Adipocyte (in vitro differentiated cells): ENCODE data around the gene IL20.

ENCODE experiments used
- DNase-seq: peaks from one replicate; pipeline ENCODE4 v3.0.0-alpha.2; 2015; ENCODE audit warnings: low read depth
- H3K27me3 ChIP-seq: replicated peaks from 2 replicates; pipeline ENCODE4 v1.7.0; 2013; ENCODE audit warnings: mild to moderate bottlenecking, low read length, moderate library complexity; ENCODE audit not compliant: control insufficient read depth, insufficient read depth
- H3K36me3 ChIP-seq: 2 replicates; pipeline ENCODE4 v1.7.0; 2013; ENCODE audit warnings: low read length, mild to moderate bottlenecking, moderate library complexity; ENCODE audit not compliant: control insufficient read depth, insufficient read depth, severe bottlenecking
- H3K4me1 ChIP-seq: 2 replicates; pipeline ENCODE4 v1.7.0; 2013; ENCODE audit warnings: mild to moderate bottlenecking, low read length, moderate library complexity; ENCODE audit not compliant: control insufficient read depth, insufficient read depth
- H3K4me3 ChIP-seq: 2 replicates; pipeline ENCODE4 v1.7.0; 2013; ENCODE audit warnings: mild to moderate bottlenecking, low read length, moderate library complexity
- H3K9ac ChIP-seq: 2 replicates; pipeline ENCODE4 v1.7.0; 2013; ENCODE audit warnings: mild to moderate bottlenecking, low read length, moderate library complexity
- H3K9me3 ChIP-seq: 2 replicates; pipeline ENCODE4 v1.7.0; 2013; ENCODE audit warnings: mild to moderate bottlenecking, low read length, moderate library complexity; ENCODE audit not compliant: control insufficient read depth

The IL20 gene

DNA sequence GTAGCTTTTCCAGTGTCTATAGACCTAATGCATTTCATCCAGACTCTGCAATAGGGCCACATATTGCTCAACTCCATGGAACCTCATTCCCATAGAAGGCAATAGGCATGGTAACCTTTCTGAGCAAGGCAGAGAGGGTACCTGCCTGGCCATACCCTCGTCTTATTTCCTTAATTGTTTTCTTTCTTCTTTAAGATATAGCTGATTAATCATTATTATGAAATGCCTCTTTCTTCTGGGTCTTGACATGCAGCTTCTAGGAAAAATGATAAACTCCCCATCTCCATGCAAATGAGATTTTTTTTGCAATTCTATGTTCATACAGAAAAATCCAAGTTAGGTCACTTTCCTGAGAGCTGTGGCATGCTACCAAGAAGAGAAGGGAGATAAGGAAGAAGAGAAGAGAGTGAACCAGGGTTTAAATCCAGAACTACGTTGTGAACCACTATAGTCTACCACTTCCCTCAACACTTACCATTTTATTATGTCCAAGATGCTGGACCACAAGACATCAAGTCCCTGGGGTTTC lies 33.0 kb upstream of the IL20 start:
- H3K9me3 ChIP-seq: no peaks in the 10 kb centered on the region
- H3K27me3 ChIP-seq: peaks cover 5% of the 10 kb centered on the region
- peaks cover 8% of the 10 kb centered on the region for H3K4me1 ChIP-seq
- no peak overlapping the region for H3K9ac ChIP-seq
- no peak overlapping the region for H3K4me3 ChIP-seq
- H3K36me3 ChIP-seq: no peaks in the 10 kb centered on the region
- no peak for DNase-seq

DNA sequence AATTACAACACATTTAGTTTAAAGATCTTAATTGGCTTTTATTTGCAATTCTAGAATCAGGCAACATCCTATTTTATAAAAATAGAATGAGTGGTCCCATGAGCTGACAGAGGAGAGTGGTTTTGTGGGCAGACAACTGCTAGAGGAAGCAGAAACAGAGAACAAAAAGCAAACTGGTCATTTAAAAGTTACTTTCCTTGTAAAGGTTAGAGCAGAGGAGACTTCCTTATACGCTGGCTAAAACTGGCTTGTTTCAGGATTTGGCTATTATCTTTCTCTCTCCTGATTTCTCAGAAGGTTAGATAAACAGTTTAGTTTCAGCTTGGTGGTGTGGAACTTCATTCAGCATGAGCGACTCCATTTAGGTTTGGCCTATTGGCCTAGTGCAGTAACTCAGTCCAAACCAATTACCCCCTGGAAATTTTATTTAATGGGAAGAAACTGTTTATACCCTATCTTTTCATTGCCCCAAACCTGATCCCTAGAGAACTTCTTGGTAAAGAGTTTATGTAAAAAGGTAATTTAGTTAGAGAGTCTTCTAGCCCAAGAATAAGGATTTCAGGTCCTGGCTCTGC lies 32.2 kb upstream of the IL20 start:
- H3K9me3 ChIP-seq: no peaks in the 10 kb centered on the region
- no peak overlapping the region for H3K4me3 ChIP-seq
- peaks cover 5% of the 10 kb centered on the region for H3K27me3 ChIP-seq
- no peak overlapping the region for H3K9ac ChIP-seq
- no peak for DNase-seq
- H3K4me1 ChIP-seq: peaks cover 8% of the 10 kb centered on the region
- no peaks in the 10 kb centered on the region for H3K36me3 ChIP-seq

DNA sequence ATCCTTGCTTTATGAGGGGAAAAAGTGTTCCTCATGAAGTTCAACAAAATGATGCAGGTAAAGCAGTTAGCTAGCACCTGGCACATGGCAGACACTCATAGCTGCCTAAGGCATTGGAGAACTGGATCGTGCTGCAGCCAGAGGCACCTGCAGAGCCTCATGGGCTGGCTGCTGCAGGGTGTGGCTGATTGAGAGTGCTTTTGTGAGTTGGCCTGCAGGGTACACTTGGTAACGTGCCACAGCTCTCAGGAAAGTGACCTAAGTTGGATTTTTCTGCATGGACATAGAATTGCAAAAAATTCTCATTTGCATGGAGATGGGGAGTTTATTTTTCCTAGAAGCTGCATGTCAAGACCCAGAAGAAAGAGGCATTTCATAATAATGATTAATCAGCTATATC lies 31.6 kb upstream of the IL20 start:
- H3K36me3 ChIP-seq: no peaks in the 10 kb centered on the region
- peaks cover 8% of the 10 kb centered on the region for H3K4me1 ChIP-seq
- no peak overlapping the region for H3K9ac ChIP-seq
- H3K4me3 ChIP-seq: no peak overlapping the region
- peaks cover 5% of the 10 kb centered on the region for H3K27me3 ChIP-seq
- DNase-seq: no peak
- no peaks in the 10 kb centered on the region for H3K9me3 ChIP-seq

- DNase-seq: no peak
Observed at GRCh38 chr1:206834217-206834616, 31.2 kb upstream of the IL20 start.

DNA sequence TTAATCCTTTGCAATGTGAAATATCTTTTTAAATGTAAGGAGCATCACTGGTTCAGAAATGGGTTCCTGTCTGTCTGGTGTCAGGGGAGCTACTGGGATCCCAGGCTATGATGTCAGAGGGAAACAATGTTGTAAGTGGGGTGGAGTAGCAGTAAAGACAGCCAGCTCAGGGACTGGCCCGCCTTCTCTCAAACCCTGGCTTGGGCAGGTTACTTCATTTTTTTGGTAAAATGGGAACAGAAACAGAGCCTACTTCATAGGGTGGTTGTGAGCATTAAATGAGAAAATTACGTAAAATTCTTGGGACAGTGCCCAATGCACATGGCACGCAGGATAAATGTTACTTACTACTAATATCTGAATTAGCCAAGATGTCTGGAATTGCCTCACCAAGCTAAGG lies 30.7 kb upstream of the IL20 start:
- DNase-seq: no peak
- Histone ChIP-seq H3K36me3 (no peaks in the 10 kb centered on the region), H3K9me3 (no peaks in the 10 kb centered on the region)

More at GRCh38 chr1:206834217-206834616, 31.2 kb upstream of the IL20 start:
- Histone ChIP-seq H3K27me3 (peaks cover 5% of the 10 kb centered on the region), H3K9me3 (no peaks in the 10 kb centered on the region), H3K4me1 (peaks cover 8% of the 10 kb centered on the region), H3K4me3 (no peak overlapping the region), H3K9ac (no peak overlapping the region), H3K36me3 (no peaks in the 10 kb centered on the region)

GRCh38 chr1:206835186-206835585 lies 30.2 kb upstream of the IL20 start:
- Histone ChIP-seq H3K9me3 (no peaks in the 10 kb centered on the region), H3K4me3 (no peak overlapping the region), H3K27me3 (peaks cover 5% of the 10 kb centered on the region), H3K9ac (no peak overlapping the region), H3K4me1 (peaks cover 8% of the 10 kb centered on the region), H3K36me3 (no peaks in the 10 kb centered on the region)
- DNase-seq: no peak

More for the DNA sequence above, 30.7 kb upstream of the IL20 start:
- Histone ChIP-seq H3K4me1 (peaks cover 8% of the 10 kb centered on the region), H3K9ac (no peak overlapping the region), H3K27me3 (peaks cover 5% of the 10 kb centered on the region), H3K4me3 (no peak overlapping the region)

GRCh38 chr1:206836111-206836510 lies 29.3 kb upstream of the IL20 start:
- Histone ChIP-seq H3K4me1 (peaks cover 8% of the 10 kb centered on the region), H3K9me3 (no peaks in the 10 kb centered on the region), H3K9ac (no peak overlapping the region), H3K36me3 (no peaks in the 10 kb centered on the region), H3K27me3 (peaks cover 5% of the 10 kb centered on the region), H3K4me3 (no peak overlapping the region)
- DNase-seq: peak; percentile 16

DNA sequence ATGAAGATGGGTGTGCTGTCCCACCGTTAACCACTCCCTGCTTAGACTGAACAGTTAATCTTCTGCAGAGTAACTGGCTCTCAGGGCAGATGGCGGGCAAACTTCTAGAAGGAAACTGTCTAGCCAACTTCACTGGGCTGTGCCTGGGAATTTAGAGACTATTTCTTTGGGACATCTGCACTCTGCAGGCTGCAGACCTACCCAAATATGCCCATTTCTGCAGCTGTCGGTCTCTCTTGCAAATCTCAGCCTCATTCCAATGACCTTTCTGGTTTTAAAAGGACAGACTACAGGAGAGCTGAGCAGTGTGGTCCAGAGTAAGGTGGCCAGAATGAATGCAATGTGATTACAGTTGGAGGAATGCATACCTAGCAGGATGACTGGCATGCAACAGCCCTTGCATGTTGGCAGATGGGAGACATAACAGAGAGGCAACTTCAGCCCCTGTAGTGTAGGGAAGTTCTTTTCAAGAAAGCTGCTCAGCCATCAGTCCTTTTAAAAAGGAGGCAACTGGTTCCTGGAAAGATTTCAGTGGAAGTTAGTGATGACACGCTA lies 26.3 kb upstream of the IL20 start:
- peaks cover 8% of the 10 kb centered on the region for H3K4me1 ChIP-seq
- H3K9me3 ChIP-seq: no peaks in the 10 kb centered on the region
- no peaks in the 10 kb centered on the region for H3K36me3 ChIP-seq
- no peak for DNase-seq
- no peaks in the 10 kb centered on the region for H3K27me3 ChIP-seq
- no peak overlapping the region for H3K9ac ChIP-seq
- no peak overlapping the region for H3K4me3 ChIP-seq

- peaks cover 4% of the 10 kb centered on the region for H3K4me1 ChIP-seq
- H3K9ac ChIP-seq: no peak overlapping the region
- no peaks in the 10 kb centered on the region for H3K27me3 ChIP-seq
- no peaks in the 10 kb centered on the region for H3K36me3 ChIP-seq
- H3K9me3 ChIP-seq: no peaks in the 10 kb centered on the region
- peak; percentile 26 for DNase-seq
- no peak overlapping the region for H3K4me3 ChIP-seq
Observed at GRCh38 chr1:206839857-206840256, 25.6 kb upstream of the IL20 start.

GRCh38 chr1:206841609-206842323 lies 23.7 kb upstream of the IL20 start:
- Histone ChIP-seq H3K27me3 (no peaks in the 10 kb centered on the region), H3K4me3 (no peak overlapping the region), H3K9ac (no peak overlapping the region), H3K9me3 (no peaks in the 10 kb centered on the region), H3K36me3 (no peaks in the 10 kb centered on the region), H3K4me1 (no peaks in the 10 kb centered on the region)
- DNase-seq: no peak

DNA sequence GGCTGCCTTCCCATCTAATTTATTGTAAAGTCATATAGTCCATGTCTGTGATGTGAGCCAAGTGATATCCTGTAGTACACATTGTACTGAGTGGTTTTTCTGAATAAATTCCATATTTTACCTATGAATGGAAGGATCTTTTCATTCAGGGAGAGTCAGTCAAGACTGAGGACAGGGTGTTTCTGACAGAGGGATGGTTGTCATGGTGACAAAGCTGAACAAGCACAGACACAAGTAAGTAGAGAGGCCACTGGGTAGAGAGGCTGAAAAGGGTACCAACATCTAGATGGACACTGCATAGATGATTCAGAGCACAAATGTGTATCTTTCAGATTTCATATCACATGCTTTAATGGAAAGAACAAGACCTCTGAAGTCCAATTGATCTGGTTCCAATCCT lies 22.6 kb upstream of the IL20 start:
- no peak overlapping the region for H3K9ac ChIP-seq
- no peak for DNase-seq
- H3K36me3 ChIP-seq: no peaks in the 10 kb centered on the region
- no peaks in the 10 kb centered on the region for H3K27me3 ChIP-seq
- no peak overlapping the region for H3K4me3 ChIP-seq
- no peaks in the 10 kb centered on the region for H3K4me1 ChIP-seq
- H3K9me3 ChIP-seq: no peaks in the 10 kb centered on the region
